ENCODE measurements around the gene POLD4.

Gene POLD4

GRCh38 chr11:67352546-67353316 is 615 bp downstream of the POLD4 start:
- TF ChIP-seq REST (IDR thresholded peaks at IDR 0.05; ENCODE audit: insufficient read depth in 1 of 2, low read depth in 2 of 2, low read length in 2 of 2) (no peak), TAF1 (IDR thresholded peaks at IDR 0.05; ENCODE audit: borderline replicate concordance, insufficient read depth, low read length) (no peak), SIN3A (IDR thresholded peaks at IDR 0.05; ENCODE audit: borderline replicate concordance, insufficient read depth, low read length) (no peak), POLR2AphosphoS5 (IDR thresholded peaks at IDR 0.05; ENCODE audit: low read depth, low read length) (no peak), FOXP2 (optimal IDR thresholded peaks at IDR 0.05; ENCODE audit: borderline replicate concordance, extremely low read depth, extremely low read length, insufficient read depth) (no peak)

DNA sequence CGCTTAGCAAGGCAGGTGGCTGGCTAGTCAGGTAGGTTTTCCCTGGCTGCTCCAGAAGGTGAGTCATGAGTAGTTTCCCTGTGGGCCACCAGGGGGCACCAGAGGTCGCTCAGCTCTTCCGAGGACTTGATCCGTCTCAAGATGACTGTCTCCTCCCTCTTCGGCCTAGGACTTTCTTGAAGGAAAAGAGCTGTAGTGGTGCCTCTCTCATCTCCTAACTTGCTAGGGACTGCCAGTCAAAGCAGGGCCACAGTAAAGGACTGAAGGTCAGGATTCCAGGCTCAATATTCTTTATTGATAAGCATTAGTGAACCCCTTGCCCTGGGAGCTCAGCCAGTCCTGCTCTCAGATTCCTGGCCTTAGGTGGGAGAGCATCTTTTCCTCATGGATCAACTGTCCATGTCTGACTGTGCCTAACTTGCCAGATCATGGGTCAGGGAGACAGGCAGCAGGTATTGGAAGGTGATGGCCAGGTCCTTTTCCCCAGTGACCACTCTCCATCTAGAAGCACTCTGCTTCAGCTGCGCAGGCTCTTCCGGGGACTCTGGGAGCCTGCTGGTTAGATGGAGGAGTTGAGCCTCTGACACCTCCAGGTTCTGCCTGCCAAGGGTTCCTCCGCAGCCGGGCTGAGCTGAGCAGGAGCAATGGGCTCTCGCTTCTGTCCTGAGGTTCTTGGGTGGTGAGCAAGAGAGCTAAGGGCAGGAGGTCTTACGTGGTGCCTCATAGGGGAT is 1.9 kb downstream of the POLD4 start:
- TF ChIP-seq POLR2AphosphoS5 (IDR thresholded peaks at IDR 0.05; ENCODE audit: low read depth, low read length) (no peak), FOXP2 (optimal IDR thresholded peaks at IDR 0.05; ENCODE audit: borderline replicate concordance, extremely low read depth, extremely low read length, insufficient read depth) (no peak)

- TF ChIP-seq POLR2AphosphoS5 (IDR thresholded peaks at IDR 0.05; ENCODE audit: low read depth, low read length), result no peak
- no peak for TF ChIP-seq TAF1 (IDR thresholded peaks at IDR 0.05; ENCODE audit: borderline replicate concordance, insufficient read depth, low read length)
- no peak for TF ChIP-seq REST (IDR thresholded peaks at IDR 0.05; ENCODE audit: insufficient read depth in 1 of 2, low read depth in 2 of 2, low read length in 2 of 2)
- no peak for TF ChIP-seq SIN3A (IDR thresholded peaks at IDR 0.05; ENCODE audit: borderline replicate concordance, insufficient read depth, low read length)
- no peak for TF ChIP-seq FOXP2 (optimal IDR thresholded peaks at IDR 0.05; ENCODE audit: borderline replicate concordance, extremely low read depth, extremely low read length, insufficient read depth)
Measured at GRCh38 chr11:67349928-67350465, 3.3 kb downstream of the POLD4 start.

GRCh38 chr11:67349457-67349856 is 3.9 kb downstream of the POLD4 start:
- TF ChIP-seq POLR2AphosphoS5 (IDR thresholded peaks at IDR 0.05; ENCODE audit: low read depth, low read length), result no peak
- no peak for TF ChIP-seq SIN3A (IDR thresholded peaks at IDR 0.05; ENCODE audit: borderline replicate concordance, insufficient read depth, low read length)
- TF ChIP-seq TAF1 (IDR thresholded peaks at IDR 0.05; ENCODE audit: borderline replicate concordance, insufficient read depth, low read length), result no peak
- TF ChIP-seq REST (IDR thresholded peaks at IDR 0.05; ENCODE audit: insufficient read depth in 1 of 2, low read depth in 2 of 2, low read length in 2 of 2), result no peak
- TF ChIP-seq FOXP2 (optimal IDR thresholded peaks at IDR 0.05; ENCODE audit: borderline replicate concordance, extremely low read depth, extremely low read length, insufficient read depth), result no peak

GRCh38 chr11:67349036-67349435 is 4.3 kb downstream of the POLD4 start:
- TF ChIP-seq REST (IDR thresholded peaks at IDR 0.05; ENCODE audit: insufficient read depth in 1 of 2, low read depth in 2 of 2, low read length in 2 of 2) (no peak), POLR2AphosphoS5 (IDR thresholded peaks at IDR 0.05; ENCODE audit: low read depth, low read length) (no peak), TAF1 (IDR thresholded peaks at IDR 0.05; ENCODE audit: borderline replicate concordance, insufficient read depth, low read length) (no peak), FOXP2 (optimal IDR thresholded peaks at IDR 0.05; ENCODE audit: borderline replicate concordance, extremely low read depth, extremely low read length, insufficient read depth) (no peak), SIN3A (IDR thresholded peaks at IDR 0.05; ENCODE audit: borderline replicate concordance, insufficient read depth, low read length) (no peak)
